Cortex of kidney (tissue), 1 donor: Measurements from ENCODE around the gene ATXN7L1.
"Not testable (repeated sequence)": the region's sequence is repeated elsewhere in the genome, so short reads cannot be mapped to it uniquely, and the experiment has no call there.

ENCODE experiments used
- DNase-seq: peaks from one replicate; lab custom pipeline; 2025; lab: John Stamatoyannopoulos, UW

The ATXN7L1 gene

GRCh38 chr7:105743351-105744090 lies 132.9 kb downstream of the ATXN7L1 start:
- DNase-seq: no peak

- DNase-seq: no peak
These were observed 133.6 kb downstream of the ATXN7L1 start for GRCh38 chr7:105742787-105743186.

GRCh38 chr7:105741982-105742381 lies 134.4 kb downstream of the ATXN7L1 start:
- DNase-seq: no peak

- DNase-seq: no peak
These were observed 138.3 kb downstream of the ATXN7L1 start for GRCh38 chr7:105738133-105738532.

- no peak for DNase-seq
These were observed 142.2 kb downstream of the ATXN7L1 start for GRCh38 chr7:105734233-105734632.

GRCh38 chr7:105731042-105731441 lies 145.4 kb downstream of the ATXN7L1 start:
- DNase-seq: no peak

- no peak for DNase-seq
These were observed 148.4 kb downstream of the ATXN7L1 start for GRCh38 chr7:105728028-105728427.

- DNase-seq: no peak
These were observed 151.7 kb downstream of the ATXN7L1 start for GRCh38 chr7:105724688-105725087.

- no peak for DNase-seq
These were observed 152.8 kb downstream of the ATXN7L1 start for GRCh38 chr7:105723572-105723971.

- no peak for DNase-seq
These were observed 154.8 kb downstream of the ATXN7L1 start for GRCh38 chr7:105721571-105722104.

- no peak for DNase-seq
These were observed 156.5 kb downstream of the ATXN7L1 start for GRCh38 chr7:105719919-105720318.

GRCh38 chr7:105719395-105719794 lies 157.0 kb downstream of the ATXN7L1 start:
- DNase-seq: no peak

- DNase-seq: no peak
These were observed 157.9 kb downstream of the ATXN7L1 start for GRCh38 chr7:105718511-105718925.

GRCh38 chr7:105715528-105715927 lies 160.9 kb downstream of the ATXN7L1 start:
- DNase-seq: no peak

GRCh38 chr7:105713488-105714465 lies 162.6 kb downstream of the ATXN7L1 start:
- no peak for DNase-seq

- no peak for DNase-seq
These were observed 163.5 kb downstream of the ATXN7L1 start for GRCh38 chr7:105712877-105713276.

GRCh38 chr7:105711726-105712402 lies 164.5 kb downstream of the ATXN7L1 start:
- no peak for DNase-seq

- not testable (repeated sequence) for DNase-seq
These were observed 165.7 kb downstream of the ATXN7L1 start for GRCh38 chr7:105710720-105711119.

- no peak for DNase-seq
These were observed 167.7 kb downstream of the ATXN7L1 start for GRCh38 chr7:105708763-105709080.

- no peak for DNase-seq
These were observed 168.2 kb downstream of the ATXN7L1 start for GRCh38 chr7:105707967-105708762.

- DNase-seq: no peak
These were observed 169.0 kb downstream of the ATXN7L1 start for GRCh38 chr7:105707381-105707780.
